Mucosa of descending colon (tissue), 3 donors: ENCODE measurements around the gene GSDMA. TPM values are rescaled to one million over a fixed set of nuclear protein-coding genes. Genes with fewer than 3 reads are reported as not detected.
"Not testable (repeated sequence)": the region's sequence is repeated elsewhere in the genome, so short reads cannot be mapped to it uniquely, and the experiment has no call there.

Source experiments
- ATAC-seq: fragments of 200-7000 bp; cut with Tn5 transposase; one replicate; pipeline ENCODE4 v1.9.1; 2020; ENCODE audit warnings: mild to moderate bottlenecking, moderate library complexity
- DNase-seq, 3 donors: peaks; one replicate each; pipeline ENCODE4 v3.0.0-alpha.2; 2020
- H3K36me3 ChIP-seq: fragments of 200-600 bp; one replicate; pipeline ENCODE4 v1.8.0; 2021; ENCODE audit warnings: low read depth, mild to moderate bottlenecking
- H3K4me1 ChIP-seq: fragments of 200-600 bp; one replicate; pipeline ENCODE4 v1.8.0; 2021; ENCODE audit warnings: low read depth, mild to moderate bottlenecking
- H3K4me3 ChIP-seq: fragments of 200-600 bp; one replicate; pipeline ENCODE4 v1.8.0; 2021; ENCODE audit warnings: mild to moderate bottlenecking
- H3K9me3 ChIP-seq: fragments of 200-600 bp; one replicate; pipeline ENCODE4 v1.8.0; 2021; ENCODE audit warnings: mild to moderate bottlenecking
- CTCF ChIP-seq: fragments of 200-600 bp; IDR thresholded peaks from one replicate; pipeline ENCODE4 v1.8.0; 2022; ENCODE audit warnings: antibody characterized with exemption, mild to moderate bottlenecking
- intact Hi-C, 2 donors: fragments of 100-400 bp; cut with DNase I in 1 of 2; cut with micrococcal nuclease in 1 of 2; formaldehyde crosslinking; loops; one replicate each; pipeline versions ENCODE4 v1.11.0 to v1.11.1; 2022; cut with DNase I, micrococcal nuclease
- total RNA-seq, 3 donors: library from RNA; stranded (reverse); fragmentation: NEBNext Ultra II Directional in 2 of 3; extraction: Animal tissue kit (Norgen Biotek cat#: 25700) in 2 of 3; gene quantifications; one replicate each; pipeline versions ENCODE4 v1.2.1 to v1.2.4, GENCODE V29; 2021 to 2023
- donor health status: DM: no; HTN: no; CAD: no; lungs with moderate emphysema.
- donor health status: DM: no; HTN: no; CAD: no.
- donor health status: DM: no; HTN: yes; CAD: no.

The GSDMA gene
- total RNA-seq, 3 donors from 2014 or later = 0.22 to 0.54 (median 0.26) TPM

DNA sequence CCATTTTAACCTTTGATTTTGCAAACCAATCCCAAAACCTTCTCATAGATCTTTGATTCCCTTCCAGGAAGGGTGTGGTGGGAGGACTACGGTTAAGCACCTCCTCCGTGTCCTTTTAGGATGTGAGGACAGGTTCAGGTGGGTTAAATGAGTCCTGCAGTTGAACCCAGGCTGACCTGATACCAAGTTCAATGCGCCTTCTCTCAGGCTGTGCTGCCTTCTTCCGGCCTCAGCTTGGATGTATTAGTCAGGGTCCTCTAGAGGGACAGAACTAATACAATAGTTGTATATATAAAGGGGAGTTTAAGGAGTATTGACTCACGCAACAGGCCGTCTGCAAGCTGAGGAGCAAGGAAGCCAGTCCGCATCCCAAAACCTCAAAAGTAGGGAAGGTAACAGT, 41.9 kb downstream of the GSDMA start:
- no peak for DNase-seq
- no peaks in the 10 kb centered on the region for H3K9me3 ChIP-seq
- no peaks in the 10 kb centered on the region for H3K4me1 ChIP-seq
- ATAC-seq = no peak
- H3K36me3 ChIP-seq = no peaks in the 10 kb centered on the region
- no peak for TF ChIP-seq CTCF
- no peak overlapping the region for H3K4me3 ChIP-seq
- intact Hi-C loops = no loop called here

GRCh38 chr17:40005520-40005919, 42.7 kb downstream of the GSDMA start:
- no peaks in the 10 kb centered on the region for H3K9me3 ChIP-seq
- ATAC-seq = no peak
- no peak for TF ChIP-seq CTCF
- peak in 1 of 3 donors; percentile 1 for DNase-seq
- intact Hi-C loops = no loop called here
- H3K4me3 ChIP-seq = no peak overlapping the region
- no peaks in the 10 kb centered on the region for H3K36me3 ChIP-seq
- no peaks in the 10 kb centered on the region for H3K4me1 ChIP-seq

- not testable (repeated sequence) for H3K36me3 ChIP-seq, H3K9me3 ChIP-seq, H3K4me3 ChIP-seq, DNase-seq, ATAC-seq
- H3K4me1 ChIP-seq = peaks cover 21% of the 10 kb centered on the region
- intact Hi-C loops = loop anchor here in 1 of 2 donors (5.0 kb wide), 1 partner anchor 156 kb away; no protein-coding TSS in a partner anchor
Measured at GRCh38 chr17:40010946-40011500, 48.2 kb downstream of the GSDMA start.

DNA sequence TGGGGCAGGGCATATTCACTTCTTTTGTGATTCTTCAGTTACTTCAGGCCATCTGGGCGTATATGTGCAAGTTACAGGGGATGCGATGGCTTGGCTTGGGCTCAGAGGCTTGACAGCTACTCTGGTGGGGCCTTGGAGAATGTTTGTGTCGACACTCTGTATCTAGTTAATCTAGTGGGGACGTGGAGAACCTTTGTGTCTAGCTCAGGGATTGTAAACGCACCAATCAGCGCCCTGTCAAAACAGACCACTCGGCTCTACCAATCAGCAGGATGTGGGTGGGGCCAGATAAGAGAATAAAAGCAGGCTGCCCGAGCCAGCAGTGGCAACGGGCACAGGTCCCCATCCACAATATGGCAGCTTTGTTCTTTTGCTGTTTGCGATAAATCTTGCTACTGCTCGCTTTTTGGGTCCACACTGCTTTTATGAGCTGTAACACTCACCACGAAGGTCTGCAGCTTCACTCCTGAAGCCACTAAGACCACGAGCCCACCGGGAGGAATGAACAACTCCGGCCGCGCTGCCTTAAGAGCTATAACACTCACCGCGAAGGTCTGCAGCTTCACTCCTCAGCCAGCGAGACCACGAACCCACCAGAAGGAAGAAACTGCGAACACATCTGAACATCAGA, 49.3 kb downstream of the GSDMA start:
- not testable (repeated sequence) for H3K4me3 ChIP-seq, DNase-seq, H3K36me3 ChIP-seq, H3K9me3 ChIP-seq, ATAC-seq
- H3K4me1 ChIP-seq = peaks cover 21% of the 10 kb centered on the region
- intact Hi-C loops = loop anchor here in 1 of 2 donors (5.0 kb wide), 1 partner anchor 155 kb away; no protein-coding TSS in a partner anchor

DNA sequence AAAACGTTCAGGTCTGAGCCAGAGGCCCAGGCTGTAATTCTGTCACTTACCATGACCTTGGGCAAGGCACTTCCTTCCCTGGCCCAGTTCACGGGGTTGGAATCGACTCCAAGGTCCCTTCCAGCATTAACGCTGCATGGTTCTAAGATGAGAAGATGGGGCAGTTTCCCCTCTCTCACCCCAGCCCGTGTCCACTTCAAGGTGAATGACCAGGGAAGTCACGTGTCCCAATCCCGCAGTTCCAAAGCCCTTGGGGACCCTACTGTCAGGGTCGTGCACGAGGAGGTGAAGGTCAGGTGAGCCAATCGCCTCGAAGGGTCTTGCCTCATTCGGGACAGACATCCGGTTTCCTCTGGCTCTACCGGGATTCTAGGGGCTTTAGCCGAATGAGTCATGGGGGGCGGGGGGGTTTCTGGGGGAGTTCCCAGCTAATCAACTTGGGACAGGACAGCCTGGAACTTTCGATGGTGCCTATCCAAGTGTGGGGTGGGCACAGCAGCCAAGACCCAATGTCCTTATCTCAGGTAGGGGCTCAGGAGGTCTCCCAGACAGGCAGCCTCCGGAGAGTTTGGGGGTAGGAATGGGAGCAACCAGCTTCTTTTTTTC, 51.7 kb downstream of the GSDMA start:
- Histone ChIP-seq H3K9me3 (no peaks in the 10 kb centered on the region), H3K4me3 (no peak overlapping the region), H3K4me1 (peaks cover 28% of the 10 kb centered on the region), H3K36me3 (no peaks in the 10 kb centered on the region)
- no peak for DNase-seq
- intact Hi-C loops = loop anchor here in 1 of 2 donors (5.0 kb wide), 1 partner anchor 153 kb away; no protein-coding TSS in a partner anchor
- no peak for TF ChIP-seq CTCF
- peak; percentile 18 for ATAC-seq

- peak; percentile 67 to 85 (median 76) for DNase-seq
- ATAC-seq = peak; percentile 74
- no peak within 1 kb of the TSS for H3K4me3 ChIP-seq
- H3K36me3 ChIP-seq = no peaks in the 10 kb centered on the region
- no peak for TF ChIP-seq CTCF
- peaks cover 28% of the 10 kb centered on the region for H3K4me1 ChIP-seq
- H3K9me3 ChIP-seq = no peaks in the 10 kb centered on the region
- intact Hi-C loops = no loop called here
Measured at GRCh38 chr17:40015005-40015997, 52.5 kb downstream of the GSDMA start, which contains the start of gene CSF3. Gene CSF3, plus strand, starts transcription at chr17:40015440. Its CDS starts 35 bp downstream, at chr17:40015475.
